ENCODE results near the gene UBIAD1. TPM values are rescaled to one million over a fixed set of nuclear protein-coding genes. Genes with fewer than 3 reads are reported as not detected.
A peak's percentile ranks its signal among the peaks of the same experiment; 100 is the strongest.

Gene UBIAD1, protein sequence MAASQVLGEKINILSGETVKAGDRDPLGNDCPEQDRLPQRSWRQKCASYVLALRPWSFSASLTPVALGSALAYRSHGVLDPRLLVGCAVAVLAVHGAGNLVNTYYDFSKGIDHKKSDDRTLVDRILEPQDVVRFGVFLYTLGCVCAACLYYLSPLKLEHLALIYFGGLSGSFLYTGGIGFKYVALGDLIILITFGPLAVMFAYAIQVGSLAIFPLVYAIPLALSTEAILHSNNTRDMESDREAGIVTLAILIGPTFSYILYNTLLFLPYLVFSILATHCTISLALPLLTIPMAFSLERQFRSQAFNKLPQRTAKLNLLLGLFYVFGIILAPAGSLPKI
- 22.7 and 25.1 TPM in 2 replicates for total RNA-seq

DNA sequence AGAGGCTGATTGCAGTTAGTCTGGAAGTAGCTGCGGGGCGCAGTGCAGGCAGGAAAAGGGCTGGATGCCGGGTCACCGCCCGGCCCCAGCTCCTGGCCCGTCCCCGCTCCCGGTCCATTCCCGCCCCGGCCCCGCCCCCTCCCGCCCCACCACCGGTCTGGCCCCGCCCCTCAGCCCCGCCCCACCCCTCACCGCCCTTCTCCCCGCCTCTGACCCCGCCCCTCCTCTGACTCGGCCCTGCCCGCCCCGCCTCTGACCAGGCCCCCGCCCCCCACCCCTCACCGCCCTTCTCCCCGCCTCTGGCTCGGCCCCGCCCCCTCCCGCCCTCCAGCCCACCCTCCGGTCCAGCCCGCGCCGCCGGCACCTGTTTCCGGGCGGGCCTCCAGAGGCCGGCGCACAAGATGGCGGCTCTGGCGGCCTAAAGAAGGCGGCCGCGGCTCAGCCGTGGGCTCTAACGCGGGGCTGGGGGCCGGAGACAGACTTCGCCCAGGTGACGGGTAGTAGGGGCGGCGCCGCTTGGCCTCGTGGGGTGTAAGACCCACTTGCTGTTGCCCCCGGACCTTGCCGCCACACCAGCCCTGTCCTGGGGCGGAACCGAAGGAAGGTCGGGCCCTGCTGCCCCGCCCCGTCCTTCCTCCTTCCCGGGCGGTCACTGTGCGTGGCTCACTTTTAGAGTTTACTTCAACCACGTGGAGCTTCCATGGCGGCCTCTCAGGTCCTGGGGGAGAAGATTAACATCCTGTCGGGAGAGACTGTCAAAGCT, at the start of gene UBIAD1:
TSS of gene UBIAD1 (plus strand) at position 367 of the 763 bp plus-strand sequence. CDS start at position 701, 334 bp downstream.
- Mint-ChIP-seq H3K27ac (peak within 1 kb of the TSS; percentile 92), H3K27me3 (ENCODE audit: low read depth) (no peaks in the 10 kb centered on the region), H3K4me3 (ENCODE audit: low read depth) (peak within 1 kb of the TSS; percentile 97), H3K9me3 (no peaks in the 10 kb centered on the region), H3K36me3 (ENCODE audit: low read depth) (peaks cover 30% of the 10 kb centered on the region), H3K4me1 (ENCODE audit: low read depth) (peaks cover 23% of the 10 kb centered on the region)
- intact Hi-C loops (cut with micrococcal nuclease), result loop anchor here (1.0 to 10.0 kb wide), 3 partner anchors 11 to 662 kb away; partner anchors contain the start of genes CLCN6, MTHFR, MTOR and PLOD1
- peak; percentile 74 for DNase-seq (ENCODE audit: low spot score)

DNA sequence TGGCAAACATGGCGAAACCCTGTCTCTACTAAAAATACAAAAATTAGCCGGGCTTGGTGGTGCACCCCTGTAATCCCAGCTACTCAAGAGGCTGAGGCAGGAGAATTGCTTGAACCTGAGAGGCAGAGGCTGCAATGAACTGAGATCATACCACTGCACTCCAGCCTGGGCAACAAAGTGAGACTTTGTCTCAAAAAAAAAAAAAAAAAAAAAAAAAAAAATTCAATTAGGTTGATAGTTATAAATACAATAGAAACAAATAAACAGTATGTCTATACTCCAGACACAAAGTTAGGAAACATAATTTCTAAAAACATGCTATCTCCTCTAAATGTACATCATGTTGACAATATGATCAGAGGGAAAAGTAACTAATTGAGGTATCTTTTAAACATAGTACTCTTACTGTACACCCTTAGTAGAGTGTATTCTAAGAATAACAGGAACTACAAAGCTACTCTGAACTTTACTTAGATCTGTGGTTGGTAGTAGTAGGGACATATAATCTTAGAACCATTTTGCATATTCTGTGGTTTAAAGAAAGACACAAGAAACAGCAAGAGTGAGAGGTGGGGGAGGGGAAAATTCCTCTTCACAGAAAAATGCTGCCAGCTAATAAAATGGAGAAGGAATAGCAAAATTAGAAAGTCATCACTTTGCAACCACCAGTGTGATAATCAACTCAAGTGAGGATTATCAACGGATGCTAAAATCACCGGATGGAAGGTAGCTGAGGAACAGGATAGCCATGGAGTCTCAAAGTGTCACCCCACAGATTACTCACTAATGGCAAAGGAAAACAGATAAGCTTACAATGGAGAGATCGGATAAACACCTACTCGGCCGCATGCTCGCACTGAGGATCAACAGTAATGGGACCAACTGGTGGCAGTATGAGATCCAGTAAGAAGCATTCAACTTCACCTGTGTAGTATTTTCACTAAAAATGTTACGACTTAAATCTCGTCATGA, 45.6 kb upstream of the UBIAD1 start:
- H3K4me1 Mint-ChIP-seq (ENCODE audit: low read depth), result peaks cover 9% of the 10 kb centered on the region
- no peaks in the 10 kb centered on the region for H3K27me3 Mint-ChIP-seq (ENCODE audit: low read depth)
- peaks cover 65% of the 10 kb centered on the region for H3K36me3 Mint-ChIP-seq (ENCODE audit: low read depth)
- intact Hi-C loops (cut with micrococcal nuclease), result no loop called here
- H3K9me3 Mint-ChIP-seq, result no peaks in the 10 kb centered on the region
- no peak overlapping the region for H3K4me3 Mint-ChIP-seq (ENCODE audit: low read depth)
- H3K27ac Mint-ChIP-seq, result peak overlapping the region; percentile 56
- no peak for DNase-seq (ENCODE audit: low spot score)

GRCh38 chr1:11229203-11229602, 43.8 kb upstream of the UBIAD1 start:
- Mint-ChIP-seq H3K36me3 (ENCODE audit: low read depth) (peaks cover 72% of the 10 kb centered on the region), H3K4me3 (ENCODE audit: low read depth) (no peak overlapping the region), H3K4me1 (ENCODE audit: low read depth) (peaks cover 9% of the 10 kb centered on the region), H3K27me3 (ENCODE audit: low read depth) (no peaks in the 10 kb centered on the region), H3K9me3 (no peaks in the 10 kb centered on the region), H3K27ac (no peak overlapping the region)
- no peak for DNase-seq (ENCODE audit: low spot score)
- intact Hi-C loops (cut with micrococcal nuclease), result no loop called here

- DNase-seq (ENCODE audit: low spot score), result no peak
- Mint-ChIP-seq H3K4me3 (ENCODE audit: low read depth) (no peak overlapping the region), H3K4me1 (ENCODE audit: low read depth) (peaks cover 5% of the 10 kb centered on the region), H3K27ac (no peak overlapping the region), H3K36me3 (ENCODE audit: low read depth) (peaks cover 71% of the 10 kb centered on the region), H3K27me3 (ENCODE audit: low read depth) (no peaks in the 10 kb centered on the region), H3K9me3 (no peaks in the 10 kb centered on the region)
- intact Hi-C loops (cut with micrococcal nuclease), result no loop called here
These were observed 39.8 kb upstream of the UBIAD1 start for GRCh38 chr1:11233208-11233607.

DNA sequence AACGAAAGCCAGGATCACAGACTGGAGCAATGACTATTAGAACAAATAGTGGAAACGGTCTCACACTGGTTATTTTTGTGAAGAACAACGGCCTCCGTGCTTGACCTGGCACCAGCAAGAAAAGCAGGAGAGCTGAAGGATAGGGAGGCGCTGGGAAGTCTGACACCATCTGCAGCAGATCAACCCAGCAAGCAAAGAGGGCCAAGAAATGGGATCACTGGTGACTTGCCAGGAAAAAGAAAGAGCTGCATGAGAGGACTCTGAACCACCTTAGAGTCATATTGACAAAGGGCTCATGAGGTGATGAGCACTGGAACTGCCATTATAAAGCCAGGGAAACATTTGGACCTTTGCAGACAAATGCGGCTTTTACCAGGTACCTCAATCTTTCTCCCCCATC, 35.6 kb upstream of the UBIAD1 start:
- Mint-ChIP-seq H3K36me3 (ENCODE audit: low read depth) (peaks cover 71% of the 10 kb centered on the region), H3K4me1 (ENCODE audit: low read depth) (peaks cover 8% of the 10 kb centered on the region), H3K27me3 (ENCODE audit: low read depth) (no peaks in the 10 kb centered on the region), H3K9me3 (no peaks in the 10 kb centered on the region), H3K27ac (no peak overlapping the region), H3K4me3 (ENCODE audit: low read depth) (no peak overlapping the region)
- intact Hi-C loops (cut with micrococcal nuclease), result no loop called here
- no peak for DNase-seq (ENCODE audit: low spot score)

- no peaks in the 10 kb centered on the region for H3K9me3 Mint-ChIP-seq
- H3K27me3 Mint-ChIP-seq (ENCODE audit: low read depth), result no peaks in the 10 kb centered on the region
- peaks cover 68% of the 10 kb centered on the region for H3K36me3 Mint-ChIP-seq (ENCODE audit: low read depth)
- peaks cover 8% of the 10 kb centered on the region for H3K4me1 Mint-ChIP-seq (ENCODE audit: low read depth)
- no peak for DNase-seq (ENCODE audit: low spot score)
- H3K27ac Mint-ChIP-seq, result no peak overlapping the region
- no peak overlapping the region for H3K4me3 Mint-ChIP-seq (ENCODE audit: low read depth)
- intact Hi-C loops (cut with micrococcal nuclease), result no loop called here
These were observed 34.7 kb upstream of the UBIAD1 start for GRCh38 chr1:11238311-11238710.

DNA sequence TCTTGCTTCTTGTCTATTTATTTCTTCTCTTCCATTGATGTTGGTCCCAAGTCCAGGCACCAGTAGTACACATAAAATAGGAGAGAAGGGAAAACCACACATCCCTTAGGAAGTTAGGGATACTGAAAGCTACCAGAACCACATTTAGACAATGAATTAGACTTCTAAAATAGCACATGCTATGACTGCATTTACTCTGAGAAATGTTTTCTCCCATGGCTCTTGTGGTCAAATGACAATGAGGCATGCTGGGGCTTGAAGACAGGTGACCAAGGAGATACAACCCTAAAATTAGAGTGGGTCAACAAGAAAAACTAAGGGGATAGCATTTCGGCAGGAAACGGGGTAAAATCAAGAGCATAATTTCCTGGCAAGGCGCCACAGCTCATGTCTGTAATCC, 27.8 kb upstream of the UBIAD1 start:
- no peak for DNase-seq (ENCODE audit: low spot score)
- intact Hi-C loops (cut with micrococcal nuclease), result no loop called here
- Mint-ChIP-seq H3K4me3 (ENCODE audit: low read depth) (no peak overlapping the region), H3K27me3 (ENCODE audit: low read depth) (no peaks in the 10 kb centered on the region), H3K27ac (no peak overlapping the region), H3K9me3 (no peaks in the 10 kb centered on the region), H3K36me3 (ENCODE audit: low read depth) (peaks cover 52% of the 10 kb centered on the region), H3K4me1 (ENCODE audit: low read depth) (peaks cover 3% of the 10 kb centered on the region)

DNA sequence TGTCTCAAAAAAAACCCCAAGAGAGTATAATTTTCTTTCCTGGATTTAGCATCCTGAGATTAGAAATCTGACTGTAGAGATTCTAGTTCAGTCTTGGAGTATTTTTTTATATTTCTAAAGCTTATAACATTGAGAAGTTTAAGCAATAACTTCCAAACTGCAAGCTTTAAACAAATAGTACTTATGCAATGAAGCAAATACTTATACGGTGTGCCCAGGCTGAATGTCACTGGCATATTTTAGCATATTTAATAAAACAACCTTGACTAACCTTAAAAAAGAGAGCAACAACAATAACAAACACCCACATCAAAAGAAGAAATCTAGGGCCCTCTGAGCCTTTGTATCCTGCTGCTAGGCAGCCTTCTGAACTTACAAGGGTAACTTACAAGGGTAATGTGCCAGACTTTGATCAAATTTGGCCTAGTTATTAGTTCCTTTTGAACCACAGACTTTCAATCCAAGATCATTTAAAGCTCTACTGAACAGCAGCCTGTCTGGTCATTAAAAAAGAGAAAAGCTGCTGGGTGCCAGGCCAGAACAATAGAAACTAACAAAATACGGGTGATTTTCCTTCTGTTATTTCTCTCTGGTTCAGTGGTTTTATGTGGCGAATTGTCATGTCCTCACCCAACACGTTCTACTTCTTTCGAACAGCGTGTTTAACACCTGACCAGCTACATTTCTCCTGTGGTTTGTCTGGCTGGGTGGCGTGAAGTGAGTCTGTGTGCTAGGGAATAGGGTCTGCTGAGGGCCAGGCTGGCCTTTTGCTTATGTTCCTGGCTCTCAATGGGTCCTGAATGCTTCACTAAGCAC, 26.9 kb upstream of the UBIAD1 start:
- H3K36me3 Mint-ChIP-seq (ENCODE audit: low read depth), result peaks cover 53% of the 10 kb centered on the region
- no peak overlapping the region for H3K4me3 Mint-ChIP-seq (ENCODE audit: low read depth)
- H3K27ac Mint-ChIP-seq, result no peak overlapping the region
- H3K27me3 Mint-ChIP-seq (ENCODE audit: low read depth), result no peaks in the 10 kb centered on the region
- no peak for DNase-seq (ENCODE audit: low spot score)
- no peaks in the 10 kb centered on the region for H3K9me3 Mint-ChIP-seq
- intact Hi-C loops (cut with micrococcal nuclease), result no loop called here
- peaks cover 3% of the 10 kb centered on the region for H3K4me1 Mint-ChIP-seq (ENCODE audit: low read depth)

GRCh38 chr1:11248169-11248568, 24.8 kb upstream of the UBIAD1 start:
- H3K4me1 Mint-ChIP-seq (ENCODE audit: low read depth), result no peaks in the 10 kb centered on the region
- no peak for DNase-seq (ENCODE audit: low spot score)
- no peaks in the 10 kb centered on the region for H3K27me3 Mint-ChIP-seq (ENCODE audit: low read depth)
- intact Hi-C loops (cut with micrococcal nuclease), result no loop called here
- H3K27ac Mint-ChIP-seq, result no peak overlapping the region
- H3K9me3 Mint-ChIP-seq, result no peaks in the 10 kb centered on the region
- H3K4me3 Mint-ChIP-seq (ENCODE audit: low read depth), result no peak overlapping the region
- peaks cover 56% of the 10 kb centered on the region for H3K36me3 Mint-ChIP-seq (ENCODE audit: low read depth)

DNA sequence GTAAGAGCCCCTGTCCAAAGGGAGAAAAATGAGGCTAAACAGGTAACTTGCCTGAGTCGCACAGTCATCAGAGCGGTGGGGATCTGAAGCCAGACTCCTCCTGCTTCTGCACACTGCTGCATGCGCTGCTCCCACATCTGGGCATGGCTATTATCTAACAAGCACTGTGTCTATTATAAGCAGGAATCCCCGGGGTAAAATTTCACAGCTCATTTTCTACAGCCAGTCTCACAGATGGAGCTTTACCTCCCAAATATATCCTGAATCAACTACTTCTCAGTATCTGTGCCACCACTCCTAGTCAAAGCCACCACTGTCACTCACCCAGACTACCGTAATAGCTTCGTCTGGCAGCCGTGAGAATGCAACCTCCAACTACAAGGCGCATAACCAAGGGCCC, 20.5 kb upstream of the UBIAD1 start:
- no peak overlapping the region for H3K4me3 Mint-ChIP-seq (ENCODE audit: low read depth)
- peaks cover 60% of the 10 kb centered on the region for H3K36me3 Mint-ChIP-seq (ENCODE audit: low read depth)
- no peaks in the 10 kb centered on the region for H3K4me1 Mint-ChIP-seq (ENCODE audit: low read depth)
- intact Hi-C loops (cut with micrococcal nuclease), result no loop called here
- no peak for DNase-seq (ENCODE audit: low spot score)
- H3K27ac Mint-ChIP-seq, result no peak overlapping the region
- no peaks in the 10 kb centered on the region for H3K9me3 Mint-ChIP-seq
- no peaks in the 10 kb centered on the region for H3K27me3 Mint-ChIP-seq (ENCODE audit: low read depth)

- H3K9me3 Mint-ChIP-seq, result no peaks in the 10 kb centered on the region
- DNase-seq (ENCODE audit: low spot score), result no peak
- H3K27ac Mint-ChIP-seq, result no peak overlapping the region
- H3K36me3 Mint-ChIP-seq (ENCODE audit: low read depth), result peaks cover 61% of the 10 kb centered on the region
- H3K4me3 Mint-ChIP-seq (ENCODE audit: low read depth), result no peak overlapping the region
- no peaks in the 10 kb centered on the region for H3K27me3 Mint-ChIP-seq (ENCODE audit: low read depth)
- intact Hi-C loops (cut with micrococcal nuclease), result no loop called here
- no peaks in the 10 kb centered on the region for H3K4me1 Mint-ChIP-seq (ENCODE audit: low read depth)
These were observed 19.8 kb upstream of the UBIAD1 start for GRCh38 chr1:11253226-11253625.

- no peaks in the 10 kb centered on the region for H3K27me3 Mint-ChIP-seq (ENCODE audit: low read depth)
- DNase-seq (ENCODE audit: low spot score), result no peak
- intact Hi-C loops (cut with micrococcal nuclease), result no loop called here
- H3K9me3 Mint-ChIP-seq, result no peaks in the 10 kb centered on the region
- H3K27ac Mint-ChIP-seq, result no peak overlapping the region
- H3K4me1 Mint-ChIP-seq (ENCODE audit: low read depth), result peaks cover 1% of the 10 kb centered on the region
- H3K4me3 Mint-ChIP-seq (ENCODE audit: low read depth), result no peak overlapping the region
- peaks cover 63% of the 10 kb centered on the region for H3K36me3 Mint-ChIP-seq (ENCODE audit: low read depth)
These were observed 16.7 kb upstream of the UBIAD1 start for GRCh38 chr1:11256299-11256698.
